Islet of Langerhans (tissue), 1 donor: ENCODE data around the gene PDZRN3.

Experiments
- FAIRE-seq: peaks from one replicate; lab custom pipeline; 2011; peaks lifted over from hg19 to GRCh38; lab: Jason Lieb, UNC

The PDZRN3 gene

GRCh38 chr3:73513260-73513659, 111.5 kb downstream of the PDZRN3 start:
- peak; percentile 97 for FAIRE-seq

- no peak for FAIRE-seq
Measured at GRCh38 chr3:73511571-73512525, 112.9 kb downstream of the PDZRN3 start.

GRCh38 chr3:73510784-73511183, 114.0 kb downstream of the PDZRN3 start:
- no peak for FAIRE-seq

- no peak for FAIRE-seq
Measured at GRCh38 chr3:73510334-73510733, 114.4 kb downstream of the PDZRN3 start.

GRCh38 chr3:73509816-73510215, 114.9 kb downstream of the PDZRN3 start:
- FAIRE-seq: no peak

- no peak for FAIRE-seq
Measured at GRCh38 chr3:73509066-73509465, 115.7 kb downstream of the PDZRN3 start.

GRCh38 chr3:73508330-73508954, 116.3 kb downstream of the PDZRN3 start:
- peak; percentile 66 for FAIRE-seq

- FAIRE-seq: peak; percentile 49
Measured at GRCh38 chr3:73504852-73505251, 119.9 kb downstream of the PDZRN3 start.

GRCh38 chr3:73504239-73504638, 120.5 kb downstream of the PDZRN3 start:
- peak; percentile 99 for FAIRE-seq

- FAIRE-seq: no peak
Measured at GRCh38 chr3:73503781-73504180, 121.0 kb downstream of the PDZRN3 start.

GRCh38 chr3:73502609-73503583, 121.8 kb downstream of the PDZRN3 start:
- peak; percentile 98 for FAIRE-seq

GRCh38 chr3:73500321-73500720, 124.4 kb downstream of the PDZRN3 start:
- FAIRE-seq: no peak

GRCh38 chr3:73499787-73500186, 125.0 kb downstream of the PDZRN3 start:
- no peak for FAIRE-seq

- FAIRE-seq: no peak
Measured at GRCh38 chr3:73498764-73499622, 125.7 kb downstream of the PDZRN3 start.

- no peak for FAIRE-seq
Measured at GRCh38 chr3:73497646-73498406, 126.9 kb downstream of the PDZRN3 start.

- FAIRE-seq: no peak
Measured at GRCh38 chr3:73493543-73494308, 131.0 kb downstream of the PDZRN3 start.

- FAIRE-seq: no peak
Measured at GRCh38 chr3:73492186-73492585, 132.6 kb downstream of the PDZRN3 start.

GRCh38 chr3:73491287-73491662, 133.5 kb downstream of the PDZRN3 start:
- no peak for FAIRE-seq

- FAIRE-seq: no peak
Measured at GRCh38 chr3:73490453-73491286, 134.1 kb downstream of the PDZRN3 start.
